ENCODE data around the gene ST3GAL3. TPM values are rescaled to one million over a fixed set of nuclear protein-coding genes. Genes with fewer than 3 reads are reported as not detected.

Gene ST3GAL3
- total RNA-seq, 1 experiment from 2014 or later, result 26.0 TPM

DNA sequence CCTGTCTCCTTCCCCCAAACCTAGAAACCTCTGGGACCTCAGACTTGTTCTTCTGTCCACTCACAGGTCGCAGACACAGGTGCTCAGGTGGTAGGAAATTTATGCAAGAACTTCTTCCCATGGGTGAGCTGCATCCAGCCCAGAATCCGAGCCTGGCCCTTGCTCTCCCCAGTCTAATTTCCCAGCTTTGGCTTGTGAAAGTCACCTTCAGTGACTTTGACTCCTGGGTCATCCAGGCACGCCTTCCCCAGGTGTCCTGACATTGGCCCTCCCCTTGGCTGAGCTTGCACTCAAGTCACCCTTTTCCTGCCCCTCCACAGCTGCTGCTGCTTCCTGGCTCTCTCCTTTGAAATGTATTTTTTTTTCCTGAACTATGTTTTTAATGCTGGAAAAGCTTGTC lies 246.0 kb downstream of the ST3GAL3 start:
- Histone ChIP-seq H3K36me3 (ENCODE audit: control insufficient read depth, insufficient read depth, low read length) (no peaks in the 10 kb centered on the region), H3K27ac (ENCODE audit: low read length) (no peak overlapping the region), H3K27me3 (ENCODE audit: control insufficient read depth, insufficient read depth, low read length) (no peaks in the 10 kb centered on the region), H3K4me3 (ENCODE audit: low read depth in 2 of 2, low read length in 2 of 2) (no peak overlapping the region), H3K4me1 (ENCODE audit: control insufficient read depth, insufficient read depth, low read length) (peaks cover 3% of the 10 kb centered on the region), H3K9me3 (ENCODE audit: control insufficient read depth, insufficient read depth, low read depth, low read length) (no peaks in the 10 kb centered on the region)
- ATAC-seq (no peak), DNase-seq (ENCODE audit: low read depth, low spot score) (no peak)
- no peak for TF ChIP-seq CTCF (IDR thresholded peaks at IDR 0.05)
- no peak for TF ChIP-seq SIN3A (IDR thresholded peaks at IDR 0.05; ENCODE audit: borderline replicate concordance, insufficient read depth, low read depth, low read length)
- no peak for TF ChIP-seq TCF7L2 (IDR thresholded peaks at IDR 0.05; ENCODE audit: low read depth, low read length)
- TF ChIP-seq POLR2AphosphoS5 (IDR thresholded peaks at IDR 0.05; ENCODE audit: low read depth, low read length), result no peak
- TF ChIP-seq, protein P1, sequence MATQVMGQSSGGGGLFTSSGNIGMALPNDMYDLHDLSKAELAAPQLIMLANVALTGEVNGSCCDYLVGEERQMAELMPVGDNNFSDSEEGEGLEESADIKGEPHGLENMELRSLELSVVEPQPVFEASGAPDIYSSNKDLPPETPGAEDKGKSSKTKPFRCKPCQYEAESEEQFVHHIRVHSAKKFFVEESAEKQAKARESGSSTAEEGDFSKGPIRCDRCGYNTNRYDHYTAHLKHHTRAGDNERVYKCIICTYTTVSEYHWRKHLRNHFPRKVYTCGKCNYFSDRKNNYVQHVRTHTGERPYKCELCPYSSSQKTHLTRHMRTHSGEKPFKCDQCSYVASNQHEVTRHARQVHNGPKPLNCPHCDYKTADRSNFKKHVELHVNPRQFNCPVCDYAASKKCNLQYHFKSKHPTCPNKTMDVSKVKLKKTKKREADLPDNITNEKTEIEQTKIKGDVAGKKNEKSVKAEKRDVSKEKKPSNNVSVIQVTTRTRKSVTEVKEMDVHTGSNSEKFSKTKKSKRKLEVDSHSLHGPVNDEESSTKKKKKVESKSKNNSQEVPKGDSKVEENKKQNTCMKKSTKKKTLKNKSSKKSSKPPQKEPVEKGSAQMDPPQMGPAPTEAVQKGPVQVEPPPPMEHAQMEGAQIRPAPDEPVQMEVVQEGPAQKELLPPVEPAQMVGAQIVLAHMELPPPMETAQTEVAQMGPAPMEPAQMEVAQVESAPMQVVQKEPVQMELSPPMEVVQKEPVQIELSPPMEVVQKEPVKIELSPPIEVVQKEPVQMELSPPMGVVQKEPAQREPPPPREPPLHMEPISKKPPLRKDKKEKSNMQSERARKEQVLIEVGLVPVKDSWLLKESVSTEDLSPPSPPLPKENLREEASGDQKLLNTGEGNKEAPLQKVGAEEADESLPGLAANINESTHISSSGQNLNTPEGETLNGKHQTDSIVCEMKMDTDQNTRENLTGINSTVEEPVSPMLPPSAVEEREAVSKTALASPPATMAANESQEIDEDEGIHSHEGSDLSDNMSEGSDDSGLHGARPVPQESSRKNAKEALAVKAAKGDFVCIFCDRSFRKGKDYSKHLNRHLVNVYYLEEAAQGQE (IDR thresholded peaks at IDR 0.05; ENCODE audit: insufficient read depth in 1 of 2, low read depth in 2 of 2, low read length in 1 of 2), result no peak
- intact Hi-C loops (cut with micrococcal nuclease; ENCODE audit: unreplicated experiment), result no loop called here
- CTCF ChIA-PET, result interaction anchor here (0.5 to 1.2 kb wide), 2 partner anchors 18 to 459 kb away, joined by 3 to 4 read pairs; no protein-coding TSS in a partner anchor
- in situ Hi-C loops (cut with HindIII; ENCODE audit: low pct_unique_long_range_greater_than_20kb, low sequenced_read_pairs), result no loop called here
- no TSS peak for BruUV-seq (replicated peaks)
- POLR2A ChIA-PET, result no interaction called here

- no peaks in the 10 kb centered on the region for H3K36me3 ChIP-seq (ENCODE audit: control insufficient read depth, insufficient read depth, low read length)
- H3K27me3 ChIP-seq (ENCODE audit: control insufficient read depth, insufficient read depth, low read length), result no peaks in the 10 kb centered on the region
- intact Hi-C loops (cut with micrococcal nuclease; ENCODE audit: unreplicated experiment) (no loop called here), in situ Hi-C loops (cut with HindIII; ENCODE audit: low pct_unique_long_range_greater_than_20kb, low sequenced_read_pairs) (no loop called here)
- CTCF ChIA-PET, result interaction anchor here (0.6 kb wide), 1 partner anchor 83 kb away, joined by 3 read pairs; no protein-coding TSS in a partner anchor
- no peak for TF ChIP-seq CTCF (IDR thresholded peaks at IDR 0.05)
- TF ChIP-seq SIN3A (IDR thresholded peaks at IDR 0.05; ENCODE audit: borderline replicate concordance, insufficient read depth, low read depth, low read length), result no peak
- H3K4me1 ChIP-seq (ENCODE audit: control insufficient read depth, insufficient read depth, low read length), result no peaks in the 10 kb centered on the region
- H3K27ac ChIP-seq (ENCODE audit: low read length), result no peak overlapping the region
- ATAC-seq (no peak), DNase-seq (ENCODE audit: low read depth, low spot score) (no peak)
- POLR2A ChIA-PET, result no interaction called here
- no peak overlapping the region for H3K4me3 ChIP-seq (ENCODE audit: low read depth in 2 of 2, low read length in 2 of 2)
- no TSS peak for BruUV-seq (replicated peaks)
- no peaks in the 10 kb centered on the region for H3K9me3 ChIP-seq (ENCODE audit: control insufficient read depth, insufficient read depth, low read depth, low read length)
Observed at GRCh38 chr1:43954036-43954435, 246.7 kb downstream of the ST3GAL3 start.
